GM12865 (cell line): ENCODE data around the gene AP5S1.

Experiments
- DNase-seq: peaks from one replicate; pipeline ENCODE4 v3.0.0; 2010; ENCODE audit warnings: low read depth
- H3K4me3 ChIP-seq: 2 replicates; pipeline ENCODE4 v1.5.1; 2011; ENCODE audit warnings: mild to moderate bottlenecking, low read depth, low read length, control low read depth
- CTCF ChIP-seq: IDR thresholded peaks from 2 replicates; pipeline ENCODE4 v1.5.1; 2011; ENCODE audit warnings: low read length, control low read depth, low read depth, inconsistent platforms; ENCODE audit not compliant: insufficient read depth; ENCODE audit errors: missing control alignments

The AP5S1 gene

GRCh38 chr20:3863317-3863716, 43.0 kb downstream of the AP5S1 start:
- no peak for TF ChIP-seq CTCF
- peak; percentile 54 for DNase-seq
- H3K4me3 ChIP-seq, result no peak overlapping the region

DNA sequence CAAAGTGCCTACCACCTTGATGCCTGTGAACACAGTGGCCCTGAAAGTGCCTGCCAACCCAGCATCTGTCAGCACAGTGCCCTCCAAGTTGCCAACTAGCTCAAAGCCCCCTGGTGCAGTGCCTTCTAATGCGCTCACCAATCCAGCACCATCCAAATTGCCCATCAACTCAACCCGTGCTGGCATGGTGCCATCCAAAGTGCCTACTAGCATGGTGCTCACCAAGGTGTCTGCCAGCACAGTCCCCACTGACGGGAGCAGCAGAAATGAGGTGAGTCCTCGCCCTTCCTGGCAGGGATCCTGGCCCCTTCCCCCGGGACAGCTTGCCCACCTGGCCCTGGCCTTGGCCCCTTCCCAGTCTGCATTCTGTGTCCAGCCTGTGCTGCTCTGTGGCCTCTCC, 44.2 kb downstream of the AP5S1 start:
- H3K4me3 ChIP-seq, result no peak overlapping the region
- no peak for DNase-seq
- TF ChIP-seq CTCF, result no peak

DNA sequence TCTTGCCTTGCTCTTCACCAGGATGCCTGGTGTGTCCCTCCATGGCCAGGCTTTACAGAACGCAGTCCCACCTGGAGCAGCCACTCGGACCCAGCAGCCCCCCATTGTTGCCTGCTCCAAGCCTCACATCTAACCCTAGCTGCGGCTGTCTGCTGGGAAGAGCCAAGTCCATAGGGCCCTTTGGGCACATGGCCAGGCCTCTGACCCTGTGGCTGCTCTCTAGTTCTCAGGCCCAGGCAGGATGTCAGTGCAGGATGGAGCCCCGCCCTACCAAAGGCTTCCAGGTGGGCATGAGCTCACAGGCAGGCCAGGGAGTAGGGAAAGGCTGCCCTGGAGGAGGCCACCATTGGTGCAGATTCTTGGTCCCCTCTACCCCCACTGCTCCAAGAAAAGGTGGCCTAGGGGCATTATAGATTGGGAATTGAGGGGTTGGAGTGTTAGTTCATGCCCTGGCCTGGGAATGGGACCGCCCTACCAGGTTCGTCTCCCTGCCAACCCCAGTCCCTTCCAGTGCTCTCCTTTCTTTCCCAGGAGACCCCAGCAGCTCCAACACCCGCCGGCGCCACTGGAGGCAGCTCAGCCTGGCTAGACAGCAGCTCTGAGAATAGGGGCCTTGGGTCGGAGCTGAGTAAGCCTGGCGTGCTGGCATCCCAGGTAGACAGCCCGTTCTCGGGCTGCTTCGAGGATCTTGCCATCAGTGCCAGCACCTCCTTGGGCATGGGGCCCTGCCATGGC, 45.0 kb downstream of the AP5S1 start:
- DNase-seq, result no peak
- no peak for TF ChIP-seq CTCF
- no peak overlapping the region for H3K4me3 ChIP-seq

DNA sequence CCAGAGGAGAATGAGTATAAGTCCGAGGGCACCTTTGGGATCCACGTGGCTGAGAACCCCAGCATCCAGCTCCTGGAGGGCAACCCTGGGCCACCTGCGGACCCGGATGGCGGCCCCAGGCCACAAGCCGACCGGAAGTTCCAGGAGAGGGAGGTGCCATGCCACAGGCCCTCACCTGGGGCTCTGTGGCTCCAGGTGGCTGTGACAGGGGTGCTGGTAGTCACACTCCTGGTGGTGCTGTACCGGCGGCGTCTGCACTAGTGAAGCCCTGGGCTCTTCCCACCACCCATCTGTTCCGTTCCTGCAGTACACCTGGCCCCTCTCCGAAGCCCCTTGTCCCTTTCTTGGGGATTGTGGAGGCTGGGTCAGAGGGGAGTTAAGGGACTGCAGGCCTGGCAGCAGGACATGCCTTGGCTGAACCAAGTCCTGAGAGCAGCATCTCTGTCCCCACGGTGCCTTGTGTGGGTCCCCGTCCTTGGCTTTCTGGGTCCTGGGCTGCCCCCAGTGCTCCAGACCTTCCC, 45.6 kb downstream of the AP5S1 start:
- DNase-seq, result no peak
- no peak overlapping the region for H3K4me3 ChIP-seq
- TF ChIP-seq CTCF, result no peak

- DNase-seq, result no peak
Measured at GRCh38 chr20:3866464-3866863, 46.1 kb downstream of the AP5S1 start.

DNA sequence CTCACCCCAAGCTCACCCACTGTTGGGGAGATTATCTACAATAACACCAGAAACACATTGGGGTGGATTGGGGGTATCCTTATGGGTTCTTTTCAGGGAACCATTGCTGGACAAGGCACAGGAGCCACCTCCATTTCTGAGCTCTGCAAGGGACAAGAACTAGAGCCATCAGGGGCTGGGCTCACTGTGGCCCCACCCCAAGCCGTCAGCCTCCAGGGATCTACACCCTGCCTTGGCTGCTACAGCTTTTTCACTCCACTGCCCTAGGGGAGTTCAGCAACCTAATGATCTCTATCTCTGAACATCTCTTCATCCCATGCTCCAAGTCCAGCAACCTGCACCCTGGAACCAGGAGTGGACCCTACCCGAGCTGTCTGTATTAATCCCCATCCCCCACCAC, 47.5 kb downstream of the AP5S1 start:
- DNase-seq, result no peak
- TF ChIP-seq CTCF, result no peak
- no peak overlapping the region for H3K4me3 ChIP-seq

More at GRCh38 chr20:3866464-3866863, 46.1 kb downstream of the AP5S1 start:
- no peak overlapping the region for H3K4me3 ChIP-seq
- no peak for TF ChIP-seq CTCF
